HepG2 (cell line): ENCODE results near the gene METAP1D. TPM values are rescaled to one million over a fixed set of nuclear protein-coding genes. Genes with fewer than 3 reads are reported as not detected.

Experiments
- ADNP ChIP-seq: sonication (generic); formaldehyde crosslinking; IDR thresholded peaks from 2 replicates; pipeline ENCODE4 v1.4.0; 2020; ENCODE audit warnings: missing genetic modification reagents
- ATF4 ChIP-seq, 2 experiments: fragments of 450-650 bp in 1 of 2; sonication (generic) in 1 of 2; formaldehyde crosslinking; IDR thresholded peaks; 2 replicates each; pipeline versions ENCODE4 v1.5.0 to v1.8.0; 2020 to 2022; ENCODE audit warnings: mild to moderate bottlenecking in 1 of 2, missing genetic modification reagents in 1 of 2
- CSRNP1 ChIP-seq: sonication (generic); formaldehyde crosslinking; IDR thresholded peaks from 2 replicates; pipeline ENCODE4 v1.8.1; 2023; ENCODE audit warnings: mild to moderate bottlenecking, missing genetic modification reagents
- E2F2 ChIP-seq: sonication (generic); formaldehyde crosslinking; IDR thresholded peaks from 2 replicates; pipeline ENCODE4 v1.4.0; 2020; ENCODE audit warnings: missing genetic modification reagents, borderline replicate concordance
- HIC2 ChIP-seq: sonication (generic); formaldehyde crosslinking; IDR thresholded peaks from 2 replicates; pipeline ENCODE4 v1.9.0; 2022; ENCODE audit warnings: low read depth, missing genetic modification reagents
- HNRNPUL1 ChIP-seq: fragments of 200-400 bp; formaldehyde crosslinking; IDR thresholded peaks from 2 replicates; pipeline ENCODE4 v1.6.1; 2017; ENCODE audit warnings: low read depth, mild to moderate bottlenecking, low read length, moderate library complexity
- KAT7 ChIP-seq: IDR thresholded peaks from 2 replicates; pipeline ENCODE4 v1.6.1; 2018; ENCODE audit warnings: borderline replicate concordance, missing compliant biosample characterization
- LBX2 ChIP-seq: sonication (generic); formaldehyde crosslinking; IDR thresholded peaks from 2 replicates; pipeline ENCODE4 v1.5.0; 2020; ENCODE audit warnings: missing genetic modification reagents, mild to moderate bottlenecking, borderline replicate concordance
- MEF2D ChIP-seq: sonication (generic); formaldehyde crosslinking; IDR thresholded peaks from 2 replicates; pipeline ENCODE4 v1.5.1; 2020; ENCODE audit warnings: mild to moderate bottlenecking, missing genetic modification reagents
- MXD1 ChIP-seq: sonication (generic); formaldehyde crosslinking; IDR thresholded peaks from 2 replicates; pipeline ENCODE4 v1.4.0; 2020; ENCODE audit warnings: mild to moderate bottlenecking, missing genetic modification reagents
- NFIB ChIP-seq: sonication (generic); formaldehyde crosslinking; IDR thresholded peaks from 2 replicates; pipeline ENCODE4 v1.9.0; 2021; ENCODE audit warnings: missing genetic modification reagents, mild to moderate bottlenecking, borderline replicate concordance
- RBM22 ChIP-seq: fragments of 200-400 bp; formaldehyde crosslinking; optimal IDR thresholded peaks from 2 replicates; pipeline ENCODE3; 2017; ENCODE audit warnings: mild to moderate bottlenecking, low read length, moderate library complexity
- RELA ChIP-seq: sonication (generic); formaldehyde crosslinking; IDR thresholded peaks from 2 replicates; pipeline ENCODE4 v1.4.0; 2020; ENCODE audit warnings: missing genetic modification reagents
- SOX5 ChIP-seq: IDR thresholded peaks from 2 replicates; pipeline ENCODE4 v1.6.1; 2016; ENCODE audit warnings: borderline replicate concordance
- SP2 ChIP-seq: sonication (generic); formaldehyde crosslinking; IDR thresholded peaks from 2 replicates; pipeline ENCODE4 v1.5.1; 2020; ENCODE audit warnings: mild to moderate bottlenecking, missing genetic modification reagents
- SRSF9 ChIP-seq: fragments of 200-400 bp; formaldehyde crosslinking; IDR thresholded peaks from 2 replicates; pipeline ENCODE4 v1.6.1; 2018; ENCODE audit warnings: borderline replicate concordance, mild to moderate bottlenecking, low read depth, low read length; ENCODE audit not compliant: insufficient read depth, poor library complexity, severe bottlenecking
- TBX2 ChIP-seq: sonication (generic); formaldehyde crosslinking; IDR thresholded peaks from 2 replicates; pipeline ENCODE4 v1.5.0; 2020; ENCODE audit warnings: missing genetic modification reagents, mild to moderate bottlenecking, borderline replicate concordance
- TMF1 ChIP-seq: sonication (generic); formaldehyde crosslinking; IDR thresholded peaks from 2 replicates; pipeline ENCODE4 v1.8.1; 2022; ENCODE audit warnings: low read depth, missing genetic modification reagents
- ZNF256 ChIP-seq: sonication (generic); formaldehyde crosslinking; conservative IDR thresholded peaks from 2 replicates; pipeline ENCODE4 v1.4.0; 2020; ENCODE audit warnings: missing genetic modification reagents
- ZNF317 ChIP-seq: sonication (generic); formaldehyde crosslinking; IDR thresholded peaks from 2 replicates; pipeline ENCODE4 v1.5.0; 2020; ENCODE audit warnings: mild to moderate bottlenecking, missing genetic modification reagents
- ZNF616 ChIP-seq: sonication (generic); formaldehyde crosslinking; IDR thresholded peaks from 2 replicates; pipeline ENCODE4 v1.5.0; 2020; ENCODE audit warnings: low read depth, mild to moderate bottlenecking, missing genetic modification reagents
- ZNF709 ChIP-seq: sonication (generic); formaldehyde crosslinking; IDR thresholded peaks from 2 replicates; pipeline ENCODE4 v1.5.0; 2020; ENCODE audit warnings: mild to moderate bottlenecking, missing genetic modification reagents
- polyA plus RNA-seq, 8 experiments: library from polyadenylated mRNA; depleted of rRNA in 3 of 8; stranded (reverse) in 7 of 8; unstranded in 1 of 8; fragments of >200 nt; fragmentation: Illumina TruSeq in 4 of 8; extraction: Trizol in 4 of 8; gene quantifications; 2 replicates each; pipeline versions ENCODE4 v1.2.1 to v1.2.3, GENCODE V29; 2011 to 2016; ENCODE audit warnings: low read depth in 4 of 8, missing spikeins in 1 of 8, mixed read lengths in 1 of 8; ENCODE audit not compliant: insufficient read depth in 1 of 8
- total RNA-seq, 5 experiments: library from RNA; depleted of rRNA; stranded (reverse); fragments of >200 nt; fragmentation: Illumina TruSeq; extraction: Trizol; gene quantifications; 2 replicates each; pipeline ENCODE4 v1.2.3, GENCODE V29; 2016; ENCODE audit warnings: low read depth in 1 of 5

The METAP1D gene
- total and polyA plus RNA-seq, 2 of the 13 experiments (the other 11 are each of a cell fraction or from before 2014, with no cell fraction given): 14.7 to 21.6 TPM

GRCh38 chr2:171999604-172000469 is at the start of gene METAP1D (continued):
- peak; percentile 95 for TF ChIP-seq ZNF256 (CRISPR knock-in tag)
- peak in 1 of 2 experiments; percentile 66; a peak in 2 of 4 replicates for TF ChIP-seq ATF4 (CRISPR knock-in tag; IDR thresholded peaks at IDR 0.05)
- peak; percentile 97 for TF ChIP-seq ZNF709 (CRISPR knock-in tag)
- no peak for TF ChIP-seq ADNP (CRISPR knock-in tag)
- 0 out of 2 replicates have a peak, but pooled peaks have one; percentile 32 for TF ChIP-seq HNRNPUL1
- peak; percentile 75 for TF ChIP-seq SOX5 (CRISPR knock-in tag)
- TF ChIP-seq LBX2 (CRISPR knock-in tag): peak; percentile 94; the same call in 1 of the 2 replicates
- TF ChIP-seq RELA (CRISPR knock-in tag): 0 out of 2 replicates have a peak, but pooled peaks have one; percentile 1
- peak; percentile 99 for TF ChIP-seq KAT7 (CRISPR knock-in tag)
- peak; percentile 91; the same call in 1 of the 2 replicates for TF ChIP-seq E2F2 (CRISPR knock-in tag)
- TF ChIP-seq TBX2 (CRISPR knock-in tag): peak; percentile 95
- TF ChIP-seq ZNF616 (CRISPR knock-in tag): peak; percentile 96
- TF ChIP-seq CSRNP1 (CRISPR knock-in tag): peak; percentile 85; the same call in 1 of the 2 replicates
- peak; percentile 82 for TF ChIP-seq MEF2D (CRISPR knock-in tag)
- no peak; the same call in 1 of the 2 replicates for TF ChIP-seq SP2 (CRISPR knock-in tag)
- TF ChIP-seq HIC2 (CRISPR knock-in tag): no peak; the same call in 1 of the 2 replicates
- peak; percentile 100 for TF ChIP-seq MXD1 (CRISPR knock-in tag)
- no peak for TF ChIP-seq SRSF9
- TF ChIP-seq NFIB (CRISPR knock-in tag): no peak
- TF ChIP-seq ZNF317: peak; percentile 92
- no peak for TF ChIP-seq RBM22
- TF ChIP-seq TMF1 (CRISPR knock-in tag): peak; percentile 82
